NOMO-1 treated with dmso at 0.1 percent for 144 hours (cell line): ENCODE data around the gene DLG5.

Experiments used
- DNase-seq: peaks from one replicate; lab custom pipeline; 2025; ENCODE audit not compliant: unreplicated experiment; lab: John Stamatoyannopoulos, UW

The DLG5 gene

DNA sequence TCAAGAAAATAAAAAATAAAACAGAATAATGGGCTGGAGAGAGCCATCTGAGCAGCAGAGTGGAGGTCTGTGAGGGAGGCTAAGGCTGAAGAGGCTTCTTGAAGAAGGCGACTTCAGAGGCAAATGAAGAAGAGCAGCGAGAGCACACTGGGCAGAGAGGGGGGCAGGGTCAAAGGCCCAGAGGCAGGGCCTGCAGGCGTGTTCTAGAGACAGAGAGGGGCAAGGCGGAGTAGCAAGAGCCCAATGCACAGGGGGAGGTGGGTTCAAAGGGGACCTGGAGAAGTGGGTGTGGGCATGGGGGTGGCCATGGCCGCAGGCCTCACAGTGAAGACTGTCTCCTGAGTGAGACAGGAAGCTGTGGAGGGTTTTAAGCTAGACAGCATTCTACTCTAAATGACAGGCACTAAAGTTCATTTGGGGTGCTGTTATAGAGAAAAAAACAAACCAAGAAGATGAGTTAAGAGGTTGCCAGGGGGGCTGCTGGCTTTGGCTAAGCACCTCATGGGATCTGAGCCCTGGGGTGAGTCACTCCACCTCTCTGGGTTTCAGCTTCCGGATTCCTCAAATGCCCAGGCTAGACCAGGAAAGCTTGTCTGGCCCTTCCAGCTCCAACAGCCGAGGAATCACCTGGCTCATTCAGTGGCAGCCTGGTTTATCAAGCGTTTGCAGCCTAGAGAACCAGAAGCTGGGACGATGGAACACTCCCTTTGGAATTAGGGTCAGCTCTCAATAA is 81.7 kb downstream of the DLG5 start:
- no peak for DNase-seq

DNA sequence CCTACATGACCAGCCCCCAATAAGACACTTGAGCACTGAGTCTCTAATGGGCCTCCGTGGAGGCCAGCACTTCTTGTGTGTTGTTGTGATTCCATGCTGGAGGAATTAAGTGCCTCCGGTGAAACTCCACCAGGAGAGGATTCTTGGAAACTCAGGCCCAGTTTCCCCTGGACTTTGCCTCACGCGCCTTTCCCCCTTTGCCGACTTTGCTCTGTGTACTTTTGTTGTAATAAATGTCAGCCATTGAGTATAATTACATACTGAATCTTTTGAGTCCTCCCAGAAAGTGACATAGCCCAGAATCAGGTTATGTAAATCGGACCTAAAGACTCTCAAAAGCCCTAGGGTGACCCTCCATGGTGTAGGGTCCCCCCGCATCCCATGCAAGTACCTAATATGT is 82.4 kb downstream of the DLG5 start:
- no peak for DNase-seq

- no peak for DNase-seq
Measured at GRCh38 chr10:77843264-77843663, 83.3 kb downstream of the DLG5 start.

- no peak for DNase-seq
Measured at GRCh38 chr10:77842652-77843212, 83.8 kb downstream of the DLG5 start.

DNA sequence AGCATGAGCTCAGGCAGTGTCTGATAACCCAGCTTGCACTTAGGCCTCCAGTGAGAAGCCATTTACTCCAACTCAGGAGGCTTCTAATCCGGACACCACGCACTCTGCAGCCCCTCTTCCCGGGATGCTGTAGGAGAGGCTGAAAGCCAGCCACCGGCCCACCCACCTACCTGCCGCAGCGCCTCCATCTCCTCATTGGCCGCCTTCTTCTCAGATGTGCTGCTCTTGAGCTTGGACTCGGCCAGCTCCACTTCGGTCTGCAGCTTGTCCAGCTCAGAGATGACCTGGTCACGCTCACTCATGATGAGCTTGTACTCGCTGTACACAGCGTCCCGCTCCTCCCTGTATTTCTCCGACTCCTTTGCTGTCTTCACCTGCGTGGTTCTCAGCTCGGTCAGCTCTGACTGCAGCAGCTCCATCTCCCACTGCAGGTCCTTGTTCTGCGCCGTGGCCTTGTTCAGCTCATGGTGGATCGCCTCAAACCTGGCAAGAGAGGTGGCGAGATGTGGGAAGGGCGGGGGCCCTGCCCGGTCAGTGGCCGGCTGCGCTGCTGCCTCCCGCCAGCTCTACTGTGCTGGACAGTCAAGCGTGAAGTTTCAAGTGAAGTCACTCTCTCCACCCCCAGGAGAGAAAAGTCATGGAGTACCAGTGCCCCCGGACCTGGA is 84.7 kb downstream of the DLG5 start:
- DNase-seq = no peak

GRCh38 chr10:77840636-77841035 is 85.9 kb downstream of the DLG5 start:
- DNase-seq = no peak

- no peak for DNase-seq
Measured at GRCh38 chr10:77837925-77838595, 88.5 kb downstream of the DLG5 start.

DNA sequence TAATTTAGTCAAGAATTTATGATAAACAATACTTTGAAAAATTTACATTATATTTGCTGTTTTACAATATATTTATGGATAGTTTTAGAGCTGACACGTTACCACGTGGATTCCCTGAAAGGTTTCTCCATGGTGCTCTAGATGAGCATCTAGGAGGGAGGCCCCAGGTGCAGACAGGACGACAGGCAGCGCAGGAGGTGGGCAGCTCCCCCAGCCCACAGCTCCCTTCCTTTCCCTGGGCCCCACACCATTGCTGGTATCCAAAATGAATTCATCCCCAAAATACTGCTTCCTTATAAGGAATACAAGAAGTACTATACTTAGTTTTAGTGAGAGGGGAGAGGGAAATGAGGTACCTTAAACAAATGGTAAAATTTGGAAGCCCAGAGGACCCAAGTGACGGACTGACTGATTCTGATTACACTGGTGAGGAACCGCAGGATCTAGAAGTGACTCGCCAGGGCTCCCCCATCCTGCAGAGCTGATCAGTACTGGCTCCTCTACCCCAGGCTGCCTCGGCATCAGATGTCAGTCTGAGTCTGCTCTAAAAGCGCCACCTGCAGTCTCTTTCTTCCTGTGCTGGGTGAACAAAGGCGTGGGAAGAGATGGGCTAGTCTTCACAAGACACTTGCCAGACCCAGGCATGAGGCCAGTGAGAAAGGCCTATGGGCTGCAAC is 89.2 kb downstream of the DLG5 start:
- DNase-seq = no peak

DNA sequence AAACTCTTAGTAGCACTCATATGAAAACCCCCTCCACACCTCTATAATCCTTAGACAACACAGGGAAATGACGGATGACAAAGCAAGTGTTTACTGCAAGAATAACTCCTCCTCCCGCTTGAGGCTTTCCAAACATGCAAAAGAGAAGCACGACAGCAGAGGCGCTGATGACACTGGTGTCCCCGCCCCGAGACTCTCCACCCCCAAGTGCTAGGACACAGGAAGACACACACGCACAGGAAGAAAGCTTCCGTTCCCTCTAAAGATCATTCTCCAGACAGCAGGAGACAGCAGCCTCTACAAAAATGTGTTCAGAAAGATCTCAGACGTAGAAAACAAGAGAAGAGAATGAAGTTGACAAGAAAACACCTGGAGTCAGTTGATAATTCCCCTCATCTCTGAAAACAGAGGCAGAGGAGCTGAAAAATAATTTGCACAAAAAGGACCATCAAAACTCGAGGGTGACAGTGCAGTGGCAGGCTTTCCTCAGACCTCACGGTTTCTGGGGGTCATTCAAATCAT is 90.2 kb downstream of the DLG5 start:
- peak; percentile 68 for DNase-seq

DNA sequence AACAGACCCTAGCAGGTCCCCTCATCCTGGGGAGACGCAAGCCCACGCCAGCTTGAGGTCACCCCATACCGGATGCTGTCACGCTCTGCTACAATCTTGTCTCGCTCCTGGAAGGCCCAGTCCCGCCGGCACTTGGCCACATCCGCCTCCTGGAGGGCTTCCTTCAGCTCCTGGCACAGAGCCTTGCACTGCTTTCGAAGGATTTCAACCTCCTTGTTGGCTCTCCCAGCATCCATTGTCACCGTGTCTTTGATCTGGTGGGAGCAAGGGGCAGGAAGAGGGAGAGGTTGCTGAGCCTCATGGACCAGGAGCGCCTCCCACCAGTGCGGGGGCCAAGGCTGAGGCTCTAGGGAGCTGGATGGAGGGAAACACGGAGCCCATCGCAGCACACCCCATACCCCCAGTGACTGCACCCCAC is 90.9 kb downstream of the DLG5 start:
- DNase-seq = no peak

DNA sequence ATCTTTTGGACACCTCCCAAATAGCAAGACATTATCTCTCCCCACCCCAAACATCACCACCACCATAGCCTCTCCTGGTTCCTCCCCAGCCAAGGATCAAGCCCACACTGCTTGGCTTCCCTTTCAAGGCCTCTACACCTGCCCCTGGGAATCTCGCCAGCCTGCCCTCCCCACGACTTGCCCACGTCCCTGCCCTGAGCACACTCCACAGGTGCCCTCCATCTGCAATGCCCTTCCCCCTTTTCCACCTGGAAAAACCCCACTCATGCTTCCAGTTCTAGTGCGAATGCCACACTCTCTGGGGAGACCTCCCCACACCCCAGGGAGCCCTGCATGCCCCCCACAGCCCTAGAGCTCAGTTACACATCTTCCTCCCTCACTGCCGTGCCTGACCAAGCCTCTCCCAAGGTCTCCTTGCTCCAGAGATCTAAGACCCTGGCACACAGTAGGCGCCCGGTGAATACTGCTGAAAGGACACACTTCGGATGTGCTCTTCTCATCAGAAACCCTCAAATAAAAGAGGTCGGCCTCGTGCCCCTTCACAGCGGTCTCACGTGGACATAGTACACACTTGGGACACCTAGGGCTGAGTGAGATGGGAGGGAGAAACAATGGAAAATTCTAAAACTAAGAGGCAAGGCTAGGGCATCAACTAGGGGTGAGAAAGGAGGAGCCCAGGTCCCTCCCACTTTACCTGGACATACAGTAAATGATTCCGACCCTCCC is 91.4 kb downstream of the DLG5 start:
- no peak for DNase-seq

DNA sequence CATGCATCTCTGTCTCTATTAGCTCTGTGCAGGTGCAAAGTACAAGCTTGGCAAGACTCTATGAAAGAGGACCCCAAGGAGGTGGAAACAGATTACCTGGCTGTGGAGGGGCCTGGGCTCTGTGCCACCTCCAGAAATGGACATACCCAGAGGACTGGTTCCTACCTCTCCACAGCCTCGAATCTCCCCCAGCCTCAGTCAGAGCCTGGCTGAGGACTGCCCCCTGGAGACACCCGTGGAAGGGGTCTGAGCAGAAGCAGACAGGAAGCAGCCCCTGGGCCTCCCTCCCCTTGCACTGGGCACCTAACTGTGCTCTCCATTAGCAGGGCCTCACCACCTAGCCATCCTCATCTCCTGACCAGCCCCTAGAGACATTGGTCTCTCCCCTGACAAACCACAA is 92.0 kb downstream of the DLG5 start:
- no peak for DNase-seq

- DNase-seq = no peak
Measured at GRCh38 chr10:77833792-77834191, 92.8 kb downstream of the DLG5 start.

- DNase-seq = no peak
Measured at GRCh38 chr10:77833225-77833624, 93.3 kb downstream of the DLG5 start.

GRCh38 chr10:77832238-77832637 is 94.3 kb downstream of the DLG5 start:
- DNase-seq = no peak

DNA sequence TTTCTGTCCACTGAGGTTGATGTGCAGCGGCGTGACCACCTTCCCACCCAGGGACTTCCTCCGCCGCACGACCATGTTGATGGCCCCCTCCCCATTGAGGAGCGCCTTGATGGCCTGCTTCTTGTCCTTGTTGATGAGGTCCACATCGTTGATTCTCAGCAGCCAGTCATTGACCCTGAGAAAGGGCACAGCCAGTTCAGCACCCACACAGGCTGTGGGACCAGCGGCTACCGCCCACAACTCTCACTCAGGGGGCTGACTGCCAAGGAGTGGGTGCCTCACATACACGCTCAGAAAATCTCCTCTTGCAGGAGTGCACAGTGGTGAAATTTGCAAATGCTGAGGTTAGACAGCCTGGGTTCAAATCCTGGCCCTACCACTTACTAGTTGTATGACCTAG is 97.2 kb downstream of the DLG5 start:
- DNase-seq = no peak

GRCh38 chr10:77828377-77828776 is 98.2 kb downstream of the DLG5 start:
- DNase-seq = no peak

DNA sequence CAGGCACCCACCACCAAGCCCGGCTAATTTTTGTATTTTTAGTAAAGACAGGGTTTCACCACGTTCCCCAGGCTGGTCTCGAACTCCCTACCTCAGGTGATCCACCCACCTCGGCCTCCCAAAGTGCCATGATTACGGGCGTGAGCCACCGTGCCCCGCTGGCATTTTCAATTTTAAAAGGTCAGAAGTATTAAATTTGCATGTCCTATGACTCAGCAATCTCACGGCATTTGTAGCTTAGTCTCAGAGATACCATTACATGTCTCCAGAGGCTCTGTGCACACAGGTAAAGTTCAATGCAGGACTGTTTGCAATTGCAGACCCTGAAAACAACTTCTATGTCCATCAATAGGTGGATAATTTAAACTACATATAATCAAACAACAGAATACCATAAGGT is 99.2 kb downstream of the DLG5 start:
- no peak for DNase-seq

DNA sequence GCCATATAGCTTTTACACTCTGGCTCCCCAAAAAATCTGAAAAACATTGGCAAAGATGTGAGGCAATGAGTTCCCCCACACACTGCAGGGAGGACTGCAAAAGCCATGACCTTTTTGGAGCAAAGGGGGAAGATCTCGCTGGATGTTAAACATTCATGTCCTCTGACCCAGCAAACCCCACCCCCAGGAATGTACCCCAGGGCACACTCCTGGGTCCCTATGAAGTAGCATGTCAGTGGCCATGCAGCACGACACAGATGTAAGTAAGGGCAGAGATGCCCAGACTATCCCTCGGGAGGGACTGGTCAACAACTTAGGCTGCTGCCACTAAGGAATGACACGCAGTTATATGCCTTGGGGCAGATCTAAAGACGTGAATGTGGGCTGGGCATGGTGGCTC is 100.6 kb downstream of the DLG5 start:
- DNase-seq = no peak

GRCh38 chr10:77824908-77825307 is 101.6 kb downstream of the DLG5 start:
- no peak for DNase-seq
